NCI-H446 (cell line): ENCODE data around the gene HOXA4.

Experiments
- DNase-seq, 2 experiments: peaks; one replicate each; lab custom pipeline; 2025; lab: John Stamatoyannopoulos, UW

HOXA4 gene

GRCh38 chr7:27093184-27093895 lies 37.2 kb downstream of the HOXA4 start:
- DNase-seq, result no peak

- no peak for DNase-seq
Measured at GRCh38 chr7:27092819-27093110, 37.8 kb downstream of the HOXA4 start.

- no peak for DNase-seq
Measured at GRCh38 chr7:27091941-27092818, 38.4 kb downstream of the HOXA4 start.

GRCh38 chr7:27091105-27091504 lies 39.5 kb downstream of the HOXA4 start:
- no peak for DNase-seq

GRCh38 chr7:27088002-27088922 lies 42.3 kb downstream of the HOXA4 start:
- no peak for DNase-seq

- DNase-seq, result no peak
Measured at GRCh38 chr7:27083646-27084045, 46.9 kb downstream of the HOXA4 start.

GRCh38 chr7:27082171-27082570 lies 48.4 kb downstream of the HOXA4 start:
- DNase-seq, result no peak

GRCh38 chr7:27080844-27081436 lies 49.6 kb downstream of the HOXA4 start:
- no peak for DNase-seq

- DNase-seq, result no peak
Measured at GRCh38 chr7:27079234-27079975, 51.2 kb downstream of the HOXA4 start.

GRCh38 chr7:27078616-27079233 lies 51.8 kb downstream of the HOXA4 start:
- no peak for DNase-seq
